ENCODE results near the gene PRDM5. TPM values are rescaled to one million over a fixed set of nuclear protein-coding genes. Genes with fewer than 3 reads are reported as not detected.

Gene PRDM5
- total RNA-seq, 2 donors from 2014 or later: 9.2 to 9.3 TPM

DNA sequence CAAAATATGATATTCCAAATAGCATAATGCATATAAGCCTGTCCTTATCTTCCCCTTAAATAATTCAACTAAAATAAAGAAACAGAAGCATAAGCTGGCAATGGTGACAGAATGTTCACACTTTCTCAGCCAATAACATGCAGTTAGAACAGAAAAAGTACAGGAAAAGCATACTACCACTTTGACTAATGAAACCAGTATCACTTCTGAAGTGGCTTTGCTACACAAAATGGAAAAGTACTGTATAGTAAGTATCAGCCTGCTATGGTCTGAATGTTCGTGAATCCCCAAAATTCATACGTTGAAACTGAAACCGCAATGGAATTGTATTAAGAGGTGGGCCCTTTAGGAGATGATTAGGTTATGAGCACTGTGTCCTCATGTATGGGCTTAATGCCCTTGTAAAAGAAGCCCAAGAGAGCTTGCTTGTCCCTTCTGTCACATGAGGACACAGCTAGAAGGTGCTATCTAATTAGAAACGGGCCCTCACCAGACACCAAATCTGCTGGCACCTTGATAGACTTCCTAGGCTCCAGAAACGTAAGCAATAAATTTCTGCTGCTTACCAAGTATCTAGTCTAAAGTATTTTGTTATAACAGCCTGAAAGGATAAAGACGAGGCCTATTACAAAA is 102.6 kb downstream of the PRDM5 start:
- no peaks in the 10 kb centered on the region for H3K36me3 ChIP-seq
- H3K27me3 ChIP-seq: no peaks in the 10 kb centered on the region
- H3K4me3 ChIP-seq: no peak overlapping the region
- no peak for DNase-seq
- no peaks in the 10 kb centered on the region for H3K4me1 ChIP-seq
- intact Hi-C loops (cut with DNase I): no loop called here
- TF ChIP-seq, protein P1, sequence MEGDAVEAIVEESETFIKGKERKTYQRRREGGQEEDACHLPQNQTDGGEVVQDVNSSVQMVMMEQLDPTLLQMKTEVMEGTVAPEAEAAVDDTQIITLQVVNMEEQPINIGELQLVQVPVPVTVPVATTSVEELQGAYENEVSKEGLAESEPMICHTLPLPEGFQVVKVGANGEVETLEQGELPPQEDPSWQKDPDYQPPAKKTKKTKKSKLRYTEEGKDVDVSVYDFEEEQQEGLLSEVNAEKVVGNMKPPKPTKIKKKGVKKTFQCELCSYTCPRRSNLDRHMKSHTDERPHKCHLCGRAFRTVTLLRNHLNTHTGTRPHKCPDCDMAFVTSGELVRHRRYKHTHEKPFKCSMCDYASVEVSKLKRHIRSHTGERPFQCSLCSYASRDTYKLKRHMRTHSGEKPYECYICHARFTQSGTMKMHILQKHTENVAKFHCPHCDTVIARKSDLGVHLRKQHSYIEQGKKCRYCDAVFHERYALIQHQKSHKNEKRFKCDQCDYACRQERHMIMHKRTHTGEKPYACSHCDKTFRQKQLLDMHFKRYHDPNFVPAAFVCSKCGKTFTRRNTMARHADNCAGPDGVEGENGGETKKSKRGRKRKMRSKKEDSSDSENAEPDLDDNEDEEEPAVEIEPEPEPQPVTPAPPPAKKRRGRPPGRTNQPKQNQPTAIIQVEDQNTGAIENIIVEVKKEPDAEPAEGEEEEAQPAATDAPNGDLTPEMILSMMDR (IDR thresholded peaks at IDR 0.05): no peak
- H3K9me3 ChIP-seq: no peaks in the 10 kb centered on the region
- no peak overlapping the region for H3K27ac ChIP-seq
- H3K9ac ChIP-seq (ENCODE audit: low read depth in 2 of 2, low read length in 2 of 2): no peak overlapping the region

DNA sequence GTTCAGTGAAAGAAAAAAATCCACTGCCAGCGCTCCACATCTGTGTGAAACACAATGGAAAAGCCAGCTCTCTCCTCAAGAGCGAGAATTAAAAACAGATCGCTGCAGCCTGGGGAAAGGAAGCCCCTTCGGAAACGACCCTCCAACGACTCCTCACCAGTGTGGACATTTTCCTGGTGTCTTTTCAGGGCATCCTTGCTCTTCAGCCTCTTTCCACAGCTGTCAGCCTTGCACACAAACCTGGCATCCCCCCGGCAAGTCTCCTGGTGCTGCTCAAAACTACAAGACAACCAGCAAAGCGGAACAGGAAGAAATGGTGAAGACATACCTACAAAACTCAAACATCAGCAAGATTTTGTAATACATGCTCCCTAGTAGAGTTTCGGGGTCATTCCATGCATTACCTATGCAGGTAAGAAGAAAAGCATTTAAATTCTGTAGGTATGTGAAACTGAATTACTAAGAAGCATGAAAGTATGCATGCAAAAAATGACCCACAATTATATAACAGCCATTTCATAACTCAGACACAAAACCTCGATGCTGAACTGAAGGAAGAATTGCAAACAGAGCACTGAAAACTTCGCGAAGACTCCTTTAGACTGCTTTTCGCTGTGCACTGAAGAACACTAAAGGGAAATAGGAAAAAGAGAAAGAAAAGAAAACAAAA is 106.1 kb downstream of the PRDM5 start:
- Histone ChIP-seq H3K27me3 (no peaks in the 10 kb centered on the region), H3K4me3 (no peak overlapping the region), H3K4me1 (no peaks in the 10 kb centered on the region), H3K9ac (ENCODE audit: low read depth in 2 of 2, low read length in 2 of 2) (no peak overlapping the region), H3K9me3 (no peaks in the 10 kb centered on the region), H3K27ac (no peak overlapping the region), H3K36me3 (no peaks in the 10 kb centered on the region)
- DNase-seq: no peak
- intact Hi-C loops (cut with DNase I): no loop called here
- TF ChIP-seq, protein P1 (IDR thresholded peaks at IDR 0.05): no peak

DNA sequence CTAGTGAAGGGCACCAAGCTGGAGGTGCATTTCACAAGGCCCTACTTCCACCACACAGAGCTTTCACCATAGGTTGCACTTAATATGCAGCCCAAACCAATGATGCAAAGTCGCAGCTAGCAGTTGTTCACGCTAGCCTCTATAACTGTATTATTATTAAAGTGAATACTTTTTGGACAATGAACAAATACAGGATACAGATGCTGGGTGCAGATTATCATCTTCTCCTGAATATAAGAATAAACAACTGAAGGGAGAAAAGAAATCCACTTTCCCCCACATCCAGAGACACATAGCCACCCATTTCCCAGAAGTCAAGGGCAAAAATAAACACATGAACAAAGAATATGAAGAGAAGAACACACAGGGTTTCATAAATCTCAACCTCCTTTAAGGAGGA is 107.2 kb downstream of the PRDM5 start:
- no peak for DNase-seq
- H3K36me3 ChIP-seq: no peaks in the 10 kb centered on the region
- no peak overlapping the region for H3K27ac ChIP-seq
- H3K9ac ChIP-seq (ENCODE audit: low read depth in 2 of 2, low read length in 2 of 2): no peak overlapping the region
- intact Hi-C loops (cut with DNase I): no loop called here
- no peaks in the 10 kb centered on the region for H3K27me3 ChIP-seq
- no peak overlapping the region for H3K4me3 ChIP-seq
- TF ChIP-seq, protein P1 (IDR thresholded peaks at IDR 0.05): no peak
- H3K4me1 ChIP-seq: no peaks in the 10 kb centered on the region
- H3K9me3 ChIP-seq: no peaks in the 10 kb centered on the region

DNA sequence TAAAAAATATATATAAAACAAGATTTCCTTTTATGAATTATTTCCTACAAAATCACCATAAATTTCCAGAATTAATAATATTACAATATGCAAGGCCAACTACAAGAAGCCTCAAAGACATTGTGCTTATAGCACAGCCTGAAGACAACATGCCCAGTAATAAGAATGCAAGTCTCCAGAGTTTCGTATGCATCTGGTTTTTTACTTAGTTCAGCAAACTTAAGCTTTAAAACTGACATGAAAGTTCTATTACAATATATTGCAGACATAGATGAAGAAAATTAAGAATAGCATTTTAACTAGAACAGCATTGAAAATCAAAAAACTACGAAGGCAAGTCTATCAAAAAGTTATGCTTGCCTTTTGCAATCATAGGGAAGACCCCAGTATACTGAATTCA is 107.6 kb downstream of the PRDM5 start:
- TF ChIP-seq, protein P1 (IDR thresholded peaks at IDR 0.05): no peak

DNA sequence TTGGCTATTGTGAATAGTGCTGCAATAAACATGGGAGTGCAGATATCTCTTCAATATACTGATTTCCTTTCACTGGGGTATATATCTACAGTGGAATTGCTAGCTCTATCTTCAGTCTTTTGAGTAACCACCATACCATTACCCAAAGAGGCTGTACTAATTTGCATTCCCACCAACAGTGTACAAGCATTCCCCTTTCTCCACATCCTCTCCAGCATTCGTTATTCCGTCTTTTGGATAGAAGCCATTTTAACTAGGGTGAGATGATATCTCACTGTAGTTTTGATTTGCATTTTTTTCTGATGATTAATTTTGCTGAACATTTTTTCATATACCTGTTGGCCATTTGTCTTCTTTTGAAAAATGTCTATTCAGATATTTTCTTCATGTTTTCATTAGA is 110.3 kb downstream of the PRDM5 start:
- Histone ChIP-seq H3K9ac (ENCODE audit: low read depth in 2 of 2, low read length in 2 of 2) (no peak overlapping the region), H3K27me3 (no peaks in the 10 kb centered on the region), H3K36me3 (no peaks in the 10 kb centered on the region), H3K9me3 (no peaks in the 10 kb centered on the region), H3K27ac (no peak overlapping the region), H3K4me1 (no peaks in the 10 kb centered on the region), H3K4me3 (no peak overlapping the region)
- intact Hi-C loops (cut with DNase I): no loop called here
- TF ChIP-seq, protein P1 (IDR thresholded peaks at IDR 0.05): no peak
- DNase-seq: no peak

More for the DNA sequence above, 107.6 kb downstream of the PRDM5 start:
- intact Hi-C loops (cut with DNase I): no loop called here
- no peaks in the 10 kb centered on the region for H3K27me3 ChIP-seq
- H3K9ac ChIP-seq (ENCODE audit: low read depth in 2 of 2, low read length in 2 of 2): no peak overlapping the region
- H3K4me1 ChIP-seq: no peaks in the 10 kb centered on the region
- no peak for DNase-seq
- no peak overlapping the region for H3K4me3 ChIP-seq
- no peaks in the 10 kb centered on the region for H3K9me3 ChIP-seq
- H3K36me3 ChIP-seq: no peaks in the 10 kb centered on the region
- H3K27ac ChIP-seq: no peak overlapping the region
